Esophagus squamous epithelium (tissue), 5 donors: ENCODE data around the gene OOSP1. TPM values are rescaled to one million over a fixed set of nuclear protein-coding genes. Genes with fewer than 3 reads are reported as not detected.

Source experiments
- DNase-seq: peaks from one replicate; lab custom pipeline; 2025; lab: John Stamatoyannopoulos, UW
- H3K27ac ChIP-seq, 4 donors: fragments of 200-600 bp; sonication (generic); one replicate each; pipeline ENCODE4 v1.5.1; 2016 to 2019; ENCODE audit warnings: mild to moderate bottlenecking in 1 of 4
- H3K27me3 ChIP-seq, 4 donors: fragments of 200-600 bp; sonication (generic); 1 replicate in 3 of 4; 2 replicates in 1 of 4; pipeline versions ENCODE4 v1.5.1 to v1.6.0; 2017 to 2021; ENCODE audit warnings: antibody characterized with exemption in 1 of 4
- H3K36me3 ChIP-seq, 3 donors: fragments of 200-600 bp; sonication (generic); one replicate each; pipeline ENCODE4 v1.5.1; 2016 to 2019
- H3K4me1 ChIP-seq, 3 donors: fragments of 200-600 bp; sonication (generic); one replicate each; pipeline ENCODE4 v1.5.1; 2017 to 2019
- H3K4me3 ChIP-seq, 4 donors: fragments of 200-600 bp; sonication (generic); 1 replicate in 3 of 4; 2 replicates in 1 of 4; pipeline ENCODE4 v1.5.1; 2016 to 2019; ENCODE audit warnings: mild to moderate bottlenecking in 2 of 4, moderate library complexity in 1 of 4
- H3K9me3 ChIP-seq, 3 donors: fragments of 200-600 bp; sonication (generic); one replicate each; pipeline ENCODE4 v1.5.1; 2016 to 2019
- CTCF ChIP-seq, 6 experiments: fragments of 450-650 bp in 4 of 6; fragments of 200-600 bp in 2 of 6; sonication (generic) in 2 of 6; IDR thresholded peaks; one replicate each; pipeline ENCODE4 v1.5.1; 2016 to 2019; ENCODE audit warnings: antibody characterized with exemption in 6 of 6, mild to moderate bottlenecking in 4 of 6, moderate library complexity in 4 of 6
- POLR2A ChIP-seq, 4 donors: fragments of 450-650 bp; IDR thresholded peaks; one replicate each; pipeline ENCODE4 v1.6.1; 2017; ENCODE audit warnings: antibody characterized with exemption in 4 of 4, mild to moderate bottlenecking in 4 of 4, moderate library complexity in 3 of 4
- WGBS, 2 donors: methylation state at CpG; one replicate each; pipeline ENCODE4 v1.1.5; 2018; 5-methylcytosine and 5-hydroxymethylcytosine counted together
- intact Hi-C: fragments of 100-400 bp; cut with DNase I; formaldehyde crosslinking; loops from one replicate; pipeline ENCODE4 v1.15.0; 2022
- total RNA-seq, 4 donors: library from RNA; depleted of rRNA; stranded (reverse); fragments of >200 nt; gene quantifications; one replicate each; pipeline ENCODE4 v1.1.0, GENCODE V29; 2016
- donor health status: DM: yes; HTN: yes; CAD: no.

Gene OOSP1
- total RNA-seq, 4 donors from 2014 or later: not detected

- Histone ChIP-seq H3K27me3 (no peaks in the 10 kb centered on the region), H3K4me1 (no peaks in the 10 kb centered on the region), H3K4me3 (no peak overlapping the region), H3K27ac (no peak overlapping the region), H3K9me3 (no peaks in the 10 kb centered on the region), H3K36me3 (no peaks in the 10 kb centered on the region)
- no peak for DNase-seq
- intact Hi-C loops: no loop called here
- TF ChIP-seq CTCF (IDR thresholded peaks at IDR 0.05): no peak
- TF ChIP-seq POLR2A (IDR thresholded peaks at IDR 0.05): no peak
- 53 to 72% methylated on average over 4 of the region's 4 CpGs for WGBS, 2 donors
Measured at GRCh38 chr11:59999691-60000090, 61.5 kb downstream of the OOSP1 start.

DNA sequence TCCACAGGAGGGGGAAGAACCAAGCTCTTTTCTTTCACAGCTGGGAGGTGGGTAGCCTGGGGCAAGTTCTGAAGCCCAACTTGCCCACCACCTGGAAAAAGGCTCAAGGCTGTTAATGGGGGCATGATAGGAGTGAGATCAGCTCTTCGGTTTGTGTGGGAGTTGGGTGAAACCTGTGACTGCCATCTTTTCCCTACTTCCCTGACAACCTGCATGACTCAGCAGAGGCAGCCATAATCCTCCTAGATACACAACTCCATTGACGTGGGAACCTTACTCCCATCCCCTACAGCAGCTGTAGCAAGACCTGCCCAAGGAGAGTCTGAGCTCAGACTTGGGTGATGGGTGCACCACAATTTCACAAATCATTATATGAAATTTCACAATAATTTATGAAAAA, 65.5 kb downstream of the OOSP1 start:
- Histone ChIP-seq H3K4me1 (no peaks in the 10 kb centered on the region), H3K27ac (no peak overlapping the region), H3K36me3 (no peaks in the 10 kb centered on the region), H3K9me3 (no peaks in the 10 kb centered on the region), H3K27me3 (no peaks in the 10 kb centered on the region), H3K4me3 (no peak overlapping the region)
- intact Hi-C loops: no loop called here
- 63 to 67% methylated on average over 2 of the region's 2 CpGs for WGBS, 2 donors
- DNase-seq: no peak
- TF ChIP-seq CTCF (IDR thresholded peaks at IDR 0.05): no peak
- no peak for TF ChIP-seq POLR2A (IDR thresholded peaks at IDR 0.05)

- intact Hi-C loops: no loop called here
- H3K27ac ChIP-seq: no peak overlapping the region
- no peaks in the 10 kb centered on the region for H3K27me3 ChIP-seq
- H3K36me3 ChIP-seq: no peaks in the 10 kb centered on the region
- H3K4me3 ChIP-seq: no peak overlapping the region
- WGBS, 2 donors: 71 to 73% methylated on average over 1 of the region's 1 CpG
- no peak for DNase-seq
- TF ChIP-seq CTCF (IDR thresholded peaks at IDR 0.05) (no peak), POLR2A (IDR thresholded peaks at IDR 0.05) (no peak)
- no peaks in the 10 kb centered on the region for H3K4me1 ChIP-seq
- no peaks in the 10 kb centered on the region for H3K9me3 ChIP-seq
Measured at GRCh38 chr11:60005360-60005759, 67.1 kb downstream of the OOSP1 start.

Other genes starting within 250 kb of the OOSP1 start
- gene OR10V1, start 224.6 kb upstream of the OOSP1 start, total RNA-seq: not detected
- 10 to 100 TPM; 12.9 to 25.6 (median 19.3) TPM for gene STX3, start 183.1 kb upstream of the OOSP1 start, total RNA-seq
- 10 to 100 TPM; 31.4 to 41.6 (median 40.3) TPM for gene MRPL16, start 127.7 kb upstream of the OOSP1 start, total RNA-seq
- not detected for gene CBLIF, start 92.9 kb upstream of the OOSP1 start, total RNA-seq
- gene TCN1, start 71.9 kb upstream of the OOSP1 start, total RNA-seq: 100 to 1,000 TPM in 1 of 4 donors, 10 to 100 TPM in 3; 10.3 to 108 (median 39.0) TPM
- gene OOSP3, start 59.6 kb upstream of the OOSP1 start, total RNA-seq: not detected
- under 1 TPM in 1 of 4 donors, not detected in 3; 0.95 TPM for gene OOSP4A, start 25.6 kb downstream of the OOSP1 start, total RNA-seq
- not detected for gene OOSP4B, start 78.7 kb downstream of the OOSP1 start, total RNA-seq
- gene OOSP2, start 102.0 kb downstream of the OOSP1 start, total RNA-seq: not detected
- gene MS4A3, start 118.2 kb downstream of the OOSP1 start, total RNA-seq: not detected
- 10 to 100 TPM in 1 of 4 donors, under 1 TPM in 1, not detected in 2; 0.12 to 13.2 TPM for gene MS4A2, start 150.2 kb downstream of the OOSP1 start, total RNA-seq
- 10 to 100 TPM in 2 of 4 donors, 1 to 10 TPM in 2; 2.7 to 87.7 (median 23.7) TPM for gene MS4A6A, start 244.7 kb downstream of the OOSP1 start, total RNA-seq